PC-3 (cell line): ENCODE data around the gene TANC1.

Experiments
- EZH2 ChIP-seq: fragments of 300-600 bp; sonication (generic); IDR thresholded peaks from one replicate; pipeline ENCODE4 v1.6.1; 2017; ENCODE audit warnings: antibody characterized with exemption, mild to moderate bottlenecking, low read length; ENCODE audit not compliant: unreplicated experiment
- TF ChIP-seq, protein P1 (sequence below): fragments of 300-600 bp; sonication (generic); conservative IDR thresholded peaks from 2 replicates; pipeline ENCODE4 v1.5.1; 2017; ENCODE audit warnings: antibody characterized with exemption, low read depth, mild to moderate bottlenecking, low read length

DNA sequence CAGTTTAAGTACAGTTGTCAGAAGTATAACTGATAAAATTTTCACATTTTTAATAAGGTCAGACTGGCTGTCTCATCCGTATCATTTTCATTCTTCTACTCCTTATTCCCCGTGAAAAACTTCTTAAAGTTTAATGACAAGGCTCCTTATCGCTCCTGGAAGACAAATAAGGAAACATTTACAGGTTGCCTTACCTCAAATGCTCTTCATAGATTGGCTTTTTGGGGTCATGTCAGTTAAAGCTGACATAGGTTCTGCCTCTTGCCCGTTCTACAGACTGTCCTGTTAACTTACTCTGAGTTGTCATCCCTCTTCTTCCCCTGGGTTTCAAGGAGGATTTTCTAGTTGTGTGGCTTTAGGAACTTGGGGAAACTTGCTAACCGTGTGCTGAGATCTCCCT lies 75.3 kb downstream of the TANC1 start:
- TF ChIP-seq, protein P1, sequence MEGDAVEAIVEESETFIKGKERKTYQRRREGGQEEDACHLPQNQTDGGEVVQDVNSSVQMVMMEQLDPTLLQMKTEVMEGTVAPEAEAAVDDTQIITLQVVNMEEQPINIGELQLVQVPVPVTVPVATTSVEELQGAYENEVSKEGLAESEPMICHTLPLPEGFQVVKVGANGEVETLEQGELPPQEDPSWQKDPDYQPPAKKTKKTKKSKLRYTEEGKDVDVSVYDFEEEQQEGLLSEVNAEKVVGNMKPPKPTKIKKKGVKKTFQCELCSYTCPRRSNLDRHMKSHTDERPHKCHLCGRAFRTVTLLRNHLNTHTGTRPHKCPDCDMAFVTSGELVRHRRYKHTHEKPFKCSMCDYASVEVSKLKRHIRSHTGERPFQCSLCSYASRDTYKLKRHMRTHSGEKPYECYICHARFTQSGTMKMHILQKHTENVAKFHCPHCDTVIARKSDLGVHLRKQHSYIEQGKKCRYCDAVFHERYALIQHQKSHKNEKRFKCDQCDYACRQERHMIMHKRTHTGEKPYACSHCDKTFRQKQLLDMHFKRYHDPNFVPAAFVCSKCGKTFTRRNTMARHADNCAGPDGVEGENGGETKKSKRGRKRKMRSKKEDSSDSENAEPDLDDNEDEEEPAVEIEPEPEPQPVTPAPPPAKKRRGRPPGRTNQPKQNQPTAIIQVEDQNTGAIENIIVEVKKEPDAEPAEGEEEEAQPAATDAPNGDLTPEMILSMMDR = no peak
- no peak for TF ChIP-seq EZH2
